NCI-H146 treated with DMSO at 0.1 percent for 48 hours (cell line): Measurements from ENCODE around the gene SRSF4.
"Not testable (repeated sequence)": the region's sequence is repeated elsewhere in the genome, so short reads cannot be mapped to it uniquely, and the experiment has no call there.

ENCODE experiments used
- DNase-seq: peaks from one replicate; lab custom pipeline; 2025; ENCODE audit not compliant: unreplicated experiment; lab: John Stamatoyannopoulos, UW

SRSF4 gene

DNA sequence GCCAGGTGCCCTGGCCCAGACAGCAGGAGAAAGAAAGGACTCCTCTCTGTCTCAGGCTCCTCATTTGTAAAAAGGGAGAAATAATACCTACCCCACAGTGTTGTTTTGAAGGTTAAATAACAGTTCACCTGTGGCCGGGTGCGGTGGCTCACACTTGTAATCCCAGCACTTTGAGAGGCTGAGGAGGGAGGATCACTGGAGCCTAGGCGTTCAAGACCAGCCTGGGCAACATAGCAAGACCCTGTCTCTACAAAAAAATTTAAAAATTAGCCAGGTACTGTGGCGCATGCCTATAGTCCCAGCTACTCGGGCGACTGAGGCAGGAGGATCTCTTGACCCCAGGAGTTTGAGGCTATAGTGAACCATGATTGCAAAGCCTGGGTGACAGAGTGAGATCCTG lies 55.5 kb downstream of the SRSF4 start:
- DNase-seq = no peak

DNA sequence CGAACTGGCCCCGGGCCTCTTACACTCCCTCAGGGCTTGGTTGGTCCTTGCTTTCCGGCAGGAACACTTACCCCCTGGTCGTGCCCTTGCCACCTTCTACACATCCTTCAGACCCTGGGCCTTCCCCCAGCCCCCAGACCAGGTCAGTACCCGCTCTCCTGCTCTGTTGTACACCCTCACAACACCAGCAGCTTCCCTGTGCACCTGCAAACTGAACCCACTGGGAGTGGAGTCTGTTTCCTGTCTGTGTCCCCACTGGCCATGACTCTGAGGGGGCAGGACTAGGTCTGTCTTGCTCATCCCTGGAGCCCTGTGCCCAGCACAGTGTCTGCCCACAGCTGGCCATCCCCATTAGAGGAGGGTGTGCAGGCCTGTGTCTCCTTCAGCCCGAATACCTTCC lies 55.9 kb downstream of the SRSF4 start:
- no peak for DNase-seq

DNA sequence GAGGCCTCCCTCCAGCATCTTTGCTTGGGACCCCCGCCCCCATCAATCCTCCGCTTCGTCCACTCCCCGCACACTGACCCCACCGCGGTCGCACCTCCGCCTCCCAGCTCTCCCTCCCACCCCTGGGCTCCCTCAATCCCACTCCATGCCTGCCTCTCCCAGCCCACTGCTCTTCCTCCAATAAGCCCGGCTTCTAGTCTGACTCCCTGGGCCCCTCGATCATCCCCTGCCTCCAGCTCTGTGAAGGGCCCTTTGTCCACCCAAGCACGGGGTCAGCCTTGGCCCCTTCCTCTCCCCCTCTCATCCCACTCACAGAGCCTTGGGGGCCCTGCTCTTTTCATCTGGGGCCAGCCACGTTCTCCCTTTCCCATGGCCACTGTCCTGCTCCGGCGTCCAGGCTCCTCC lies 56.5 kb downstream of the SRSF4 start:
- no peak for DNase-seq

DNA sequence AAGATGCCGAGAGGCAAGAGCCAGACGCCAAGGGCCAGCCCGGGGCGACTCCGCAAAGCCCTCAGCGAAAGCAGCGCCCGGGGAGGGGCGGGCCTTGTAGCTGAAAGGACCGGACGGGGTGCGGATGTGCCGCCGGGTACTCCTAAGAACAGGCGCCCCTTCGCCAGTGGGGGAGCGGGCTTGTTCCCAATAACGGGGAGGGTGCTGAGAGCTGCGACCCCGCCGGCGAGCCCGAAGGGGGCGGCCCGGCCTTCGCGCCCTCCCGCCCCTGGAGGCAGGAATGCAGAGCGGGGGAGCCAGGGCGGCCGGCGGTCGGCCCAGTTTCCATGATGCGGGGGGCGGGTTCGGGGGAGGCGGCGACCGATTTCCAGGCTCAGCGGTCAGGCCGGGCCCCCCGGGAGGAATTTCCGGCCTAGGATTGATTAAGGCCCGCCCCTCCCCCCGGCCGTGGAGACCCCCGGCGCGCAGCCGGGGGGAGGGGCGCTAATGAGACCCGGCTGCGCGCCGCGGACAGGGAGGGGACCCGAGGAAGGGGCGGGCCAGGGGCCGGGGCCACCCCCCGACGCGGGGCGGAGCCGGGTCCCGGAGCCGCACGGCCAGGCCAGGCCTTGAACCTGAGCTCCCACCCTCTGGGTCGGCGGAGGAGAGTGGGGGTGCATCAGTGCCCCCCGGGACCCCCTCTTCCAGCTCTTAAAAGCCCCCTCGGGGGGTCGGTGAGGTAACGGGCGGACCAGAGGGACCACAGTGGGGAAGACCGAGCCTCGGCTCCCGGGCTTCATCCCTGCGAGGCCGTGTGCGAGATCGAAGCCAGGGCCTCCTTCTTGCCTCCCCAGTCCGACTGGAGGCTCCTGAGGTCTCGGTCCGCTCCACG lies 57.1 kb downstream of the SRSF4 start:
- DNase-seq = no peak

DNA sequence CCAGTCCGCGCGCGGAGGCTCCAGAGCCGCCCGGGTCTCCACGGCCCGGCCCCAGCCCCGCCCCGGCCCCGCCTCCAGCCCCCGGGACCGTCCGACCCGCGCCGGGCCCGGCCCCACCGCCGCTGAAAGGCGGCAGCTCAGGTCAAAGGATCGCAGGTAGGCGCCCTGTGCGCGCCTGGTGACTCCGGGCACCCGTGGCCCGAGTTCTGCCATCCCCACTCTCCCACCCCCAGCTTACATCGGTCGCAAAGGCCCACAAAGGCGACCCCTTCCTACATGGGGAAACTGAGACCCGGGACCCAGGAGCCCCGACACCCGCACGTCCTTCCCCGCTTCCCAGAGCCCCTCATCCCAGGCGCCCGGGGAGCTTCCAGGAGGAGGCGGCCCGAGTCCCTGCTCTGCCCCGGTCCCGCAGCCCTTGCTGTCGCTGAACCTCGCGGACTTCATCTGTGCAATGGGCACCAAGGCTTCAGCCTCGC lies 57.8 kb downstream of the SRSF4 start, which contains the start of gene TMEM200B:
Gene TMEM200B, minus strand, starts transcription at position 17 of the 479 bp plus-strand sequence. CDS start 2,075 bp downstream, outside the sequence.
- no peak for DNase-seq

GRCh38 chr1:29123053-29123886 lies 58.4 kb downstream of the SRSF4 start:
- no peak for DNase-seq

DNA sequence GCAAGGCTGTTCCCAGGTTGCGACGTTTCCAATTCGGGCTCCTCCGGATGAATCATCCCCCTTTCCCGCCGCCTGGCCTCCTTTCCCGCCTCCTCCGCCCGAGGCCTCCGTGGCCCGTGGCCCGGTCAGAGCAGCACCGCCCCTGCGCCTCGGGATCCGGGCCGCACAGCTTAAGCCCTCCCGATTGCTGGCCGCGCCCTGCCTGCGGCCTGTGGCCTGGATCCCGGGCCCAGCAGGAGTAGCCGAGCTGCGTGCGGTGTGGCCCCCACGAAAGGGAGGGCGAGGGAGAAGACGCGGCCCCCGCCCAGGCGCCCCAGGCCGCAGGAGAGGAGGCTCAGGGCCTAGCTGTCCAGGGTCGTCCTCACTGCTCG lies 59.0 kb downstream of the SRSF4 start:
- DNase-seq = no peak

GRCh38 chr1:29121936-29122681 lies 59.6 kb downstream of the SRSF4 start:
- DNase-seq = no peak

GRCh38 chr1:29121516-29121935 lies 60.2 kb downstream of the SRSF4 start:
- DNase-seq = no peak

DNA sequence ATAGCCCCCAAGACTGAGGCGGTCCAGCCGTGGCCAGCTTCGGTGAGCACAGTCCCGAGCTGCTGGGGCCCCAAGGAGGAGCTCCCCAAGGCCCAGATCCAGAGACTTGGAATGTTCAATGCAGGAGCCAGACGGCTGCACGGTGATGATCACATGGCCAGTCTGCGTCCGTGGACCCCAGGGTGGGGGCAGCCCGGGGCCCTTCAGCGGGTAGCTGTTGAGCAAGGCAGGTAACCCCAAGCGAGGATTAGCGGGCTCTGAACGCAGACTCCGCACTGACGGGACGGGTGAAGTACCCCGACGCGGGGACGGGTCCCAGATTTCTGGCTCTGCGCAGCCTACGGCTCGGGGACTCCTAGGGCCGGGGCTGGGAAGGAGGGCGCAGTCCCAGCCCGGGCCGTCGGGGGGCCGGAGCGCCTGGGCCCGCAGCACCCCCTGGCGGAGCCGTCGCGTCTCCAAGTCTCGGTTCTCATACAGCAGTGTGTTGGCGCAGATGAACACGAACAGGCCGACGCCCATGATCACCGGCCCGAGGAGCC lies 60.7 kb downstream of the SRSF4 start:
- no peak for DNase-seq

- DNase-seq = no peak
Observed at GRCh38 chr1:29120367-29120766, 61.3 kb downstream of the SRSF4 start.

- DNase-seq = no peak
Observed at GRCh38 chr1:29119121-29119929, 62.4 kb downstream of the SRSF4 start.

GRCh38 chr1:29117381-29117780 lies 64.3 kb downstream of the SRSF4 start:
- no peak for DNase-seq

DNA sequence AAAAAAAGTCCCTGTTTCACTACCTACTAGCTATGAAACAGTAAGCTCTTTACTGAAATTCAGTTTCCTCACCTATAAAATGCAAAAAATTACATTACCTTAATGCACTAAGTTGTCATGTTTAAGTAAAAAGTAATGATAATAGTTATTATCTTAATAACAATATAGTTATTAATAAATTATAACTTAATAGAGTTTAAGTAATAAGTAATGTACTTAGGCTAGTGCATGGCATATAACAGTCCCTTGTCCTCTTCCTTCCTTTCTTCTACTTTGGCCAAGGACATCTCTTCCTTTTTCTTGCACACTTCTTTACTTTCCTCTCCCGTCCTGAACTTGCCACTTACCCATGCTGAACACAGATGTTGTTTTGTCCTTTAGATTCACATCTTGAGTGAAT lies 67.0 kb downstream of the SRSF4 start:
- no peak for DNase-seq

DNA sequence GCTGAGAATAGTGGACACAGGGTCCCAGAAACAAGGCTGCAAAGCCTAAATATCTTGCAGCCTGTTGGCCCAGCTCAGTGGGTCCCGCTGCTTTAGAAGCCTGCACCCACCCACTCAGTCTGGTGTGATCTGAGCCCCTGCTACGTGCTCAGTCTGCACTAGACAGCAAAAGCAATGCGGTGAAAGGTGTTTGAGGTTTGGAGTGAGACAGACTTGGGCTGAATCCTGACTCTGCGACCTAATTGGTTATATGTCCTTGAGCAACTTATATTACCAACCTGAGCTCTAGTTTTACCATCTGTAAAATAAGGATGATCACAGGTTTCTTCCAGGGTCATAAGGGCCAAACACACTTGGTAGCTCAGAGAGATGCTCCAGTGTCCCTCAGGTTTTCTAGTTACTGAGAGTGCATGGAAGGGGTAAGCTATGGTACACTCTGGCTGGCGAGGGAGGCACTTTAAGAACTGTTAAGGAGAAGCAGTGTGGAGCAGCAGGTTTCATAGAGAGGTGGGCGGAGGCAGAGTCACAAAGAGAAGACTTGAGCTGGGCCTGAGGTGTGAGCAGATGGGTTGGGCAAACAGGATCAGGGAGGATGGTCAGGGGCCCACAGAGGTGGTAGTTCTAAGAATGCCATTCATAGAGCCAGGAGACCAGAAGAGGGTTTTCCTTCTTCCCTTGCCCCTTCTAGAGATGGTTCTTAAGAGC lies 68.1 kb downstream of the SRSF4 start:
- DNase-seq = no peak

DNA sequence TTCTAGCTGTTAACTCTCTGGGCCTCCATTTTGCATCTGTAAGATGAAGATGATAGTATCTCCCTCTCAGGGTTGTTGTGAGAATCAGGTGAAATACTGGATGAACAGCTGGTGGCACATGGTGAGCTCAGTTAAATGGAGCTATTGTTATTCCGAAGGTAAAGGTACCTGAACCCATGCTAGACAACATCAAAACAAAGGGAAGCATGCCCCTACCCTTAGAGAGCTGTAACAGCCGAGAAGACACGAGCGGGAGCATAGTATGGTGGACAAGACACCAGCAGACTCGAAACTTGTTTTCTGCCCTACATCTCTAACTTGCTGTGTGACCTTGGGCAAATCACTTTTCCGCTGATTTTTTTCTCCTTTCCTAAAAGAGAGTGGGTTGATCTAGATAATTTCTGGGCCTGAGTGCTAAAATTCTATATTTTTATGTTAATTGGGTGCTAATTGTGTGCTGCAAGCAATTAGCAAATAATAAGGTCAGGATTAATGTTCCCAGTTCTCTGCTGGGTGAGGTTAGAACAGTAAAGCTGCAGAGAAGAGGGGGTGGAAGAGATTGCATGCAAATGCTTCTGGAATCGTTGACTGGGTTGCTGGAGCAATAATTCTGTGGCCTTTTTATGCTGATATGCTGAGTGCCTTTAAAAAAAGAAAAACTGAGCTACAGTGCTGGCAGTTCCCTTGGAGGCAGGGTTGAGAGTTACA lies 68.8 kb downstream of the SRSF4 start:
- DNase-seq = no peak

DNA sequence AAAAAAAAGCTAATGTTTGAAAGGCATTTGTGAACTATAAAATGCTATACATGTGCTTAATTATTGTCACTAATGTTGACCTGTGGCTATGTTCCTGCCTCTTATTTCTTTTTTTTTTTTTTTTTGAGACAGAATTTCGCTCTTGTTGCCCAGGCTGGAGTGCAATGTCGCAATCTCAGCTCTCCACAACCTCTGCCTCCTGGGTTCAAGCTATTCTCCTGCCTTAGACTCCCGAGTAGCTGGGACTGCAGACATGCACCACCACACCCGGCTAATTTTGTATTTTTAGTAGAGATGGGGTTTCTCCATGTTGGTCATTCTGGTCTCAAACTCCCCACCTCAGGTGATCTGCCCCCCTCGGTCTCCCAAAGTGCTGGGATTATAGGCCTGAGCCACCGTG lies 73.7 kb downstream of the SRSF4 start:
- not testable (repeated sequence) for DNase-seq

- no peak for DNase-seq
Observed at GRCh38 chr1:29105822-29106221, 75.9 kb downstream of the SRSF4 start.

- no peak for DNase-seq
Observed at GRCh38 chr1:29100487-29100886, 81.2 kb downstream of the SRSF4 start.
